HPDE6-E6E7 (cell line): Measurements from ENCODE around the gene UBE4B.
"Not testable (repeated sequence)": the region's sequence is repeated elsewhere in the genome, so short reads cannot be mapped to it uniquely, and the experiment has no call there.

ENCODE experiments used
- DNase-seq: peaks from one replicate; pipeline ENCODE4 v3.0.0; 2011; ENCODE audit warnings: missing footprints; ENCODE audit errors: extremely low spot score

The UBE4B gene

DNA sequence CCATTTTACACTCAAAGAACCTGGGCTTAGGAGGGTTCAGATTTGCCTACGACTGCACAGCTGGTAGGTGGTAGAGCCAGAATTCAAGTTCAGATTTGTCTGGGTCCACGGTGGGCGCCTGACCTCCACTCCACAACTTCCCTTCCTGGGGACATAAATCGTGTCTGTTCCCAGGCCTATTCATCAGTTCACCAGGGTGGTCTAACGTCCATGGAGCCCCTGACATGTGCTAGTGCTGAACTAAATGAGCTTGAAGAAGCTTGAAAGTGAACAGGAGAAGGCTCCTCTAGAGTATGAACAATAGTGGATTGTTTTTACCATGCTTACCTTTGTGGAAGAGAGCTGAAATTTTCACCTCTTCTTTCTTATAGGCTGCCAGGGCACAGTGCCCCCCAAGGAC is 145.1 kb downstream of the UBE4B start:
- no peak for DNase-seq

DNA sequence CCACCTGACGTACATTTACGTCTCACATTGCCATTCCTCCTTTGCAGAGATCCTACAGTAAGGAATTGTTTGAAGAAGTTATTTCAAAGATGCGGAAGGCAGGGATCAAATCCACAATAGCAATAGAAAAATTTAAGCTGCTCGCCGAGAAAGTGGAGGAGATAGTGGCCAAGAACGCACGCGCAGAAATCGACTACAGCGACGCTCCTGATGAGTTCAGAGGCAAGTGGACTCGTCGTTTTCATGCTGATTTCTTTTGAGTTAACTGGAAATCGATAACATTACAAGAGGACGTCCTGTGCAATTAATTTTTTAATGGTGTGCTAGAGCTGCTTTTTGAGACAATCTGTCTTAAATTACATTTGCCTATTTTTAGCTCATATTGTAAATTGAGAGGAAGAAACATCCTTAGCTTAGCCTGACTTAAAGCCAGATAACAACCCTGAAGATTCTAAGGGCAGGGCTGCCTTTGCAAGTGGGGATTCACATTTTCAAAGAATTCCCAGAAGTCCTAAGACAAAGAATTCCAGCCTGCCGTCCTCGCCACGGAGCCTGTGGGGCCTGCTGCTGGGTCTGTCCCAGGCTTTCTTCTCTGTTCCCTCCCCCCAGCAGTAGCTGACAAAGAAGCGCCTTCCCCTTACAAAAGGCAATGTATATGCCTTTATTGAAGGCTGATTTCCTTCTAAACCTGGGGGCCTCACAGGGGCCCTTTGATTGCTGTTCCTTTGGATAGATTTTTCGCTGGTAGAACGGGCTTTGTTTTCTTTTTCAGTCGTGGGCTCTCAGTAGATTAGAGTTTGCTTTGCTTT is 146.0 kb downstream of the UBE4B start:
- DNase-seq, result no peak

DNA sequence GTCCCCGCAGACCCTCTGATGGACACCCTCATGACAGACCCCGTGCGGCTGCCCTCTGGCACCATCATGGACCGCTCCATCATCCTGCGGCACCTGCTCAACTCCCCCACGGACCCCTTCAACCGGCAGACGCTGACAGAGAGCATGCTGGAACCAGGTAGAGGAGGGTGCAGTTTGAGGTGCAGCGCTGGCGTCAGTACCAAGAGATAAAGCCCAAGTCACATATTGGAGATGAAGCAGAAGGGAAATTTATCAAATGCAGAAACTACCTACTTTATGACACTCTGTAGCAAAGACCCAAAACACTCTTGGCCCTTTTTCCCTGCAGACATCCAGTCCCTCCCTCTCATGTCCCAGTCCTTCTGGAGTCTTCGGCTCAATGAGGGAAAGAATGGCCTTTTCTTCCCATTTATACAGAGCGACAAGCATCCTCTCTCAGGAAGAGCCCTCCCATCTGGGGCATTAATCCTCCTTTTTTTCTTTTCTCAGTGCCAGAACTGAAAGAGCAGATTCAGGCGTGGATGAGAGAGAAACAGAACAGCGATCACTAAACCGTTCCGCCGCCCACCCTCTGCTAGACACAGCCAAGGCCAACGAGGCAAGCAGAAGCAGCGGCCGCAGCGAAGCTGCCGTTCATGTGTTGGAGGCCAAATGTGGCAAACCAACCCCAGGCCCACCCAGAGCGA is 146.8 kb downstream of the UBE4B start:
- no peak for DNase-seq

DNA sequence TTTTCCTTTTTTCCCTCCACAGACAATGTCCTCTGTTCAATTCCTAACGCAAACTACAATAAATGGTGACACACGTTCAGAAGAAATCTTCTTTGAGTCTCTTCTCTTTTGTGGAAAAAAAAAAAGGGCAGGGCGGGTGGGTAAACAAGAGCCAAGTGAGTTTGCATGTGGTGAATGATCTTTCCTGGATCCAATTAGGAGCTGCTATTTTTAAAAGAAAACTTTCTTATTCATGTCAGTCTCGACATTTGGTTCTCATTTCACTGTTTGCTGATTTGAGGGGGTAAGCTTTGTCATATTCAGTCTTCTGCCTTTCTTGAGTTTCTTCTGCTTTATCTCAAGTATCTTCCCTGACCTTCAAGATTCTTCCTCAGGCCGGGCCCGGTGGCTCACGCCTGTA is 148.4 kb downstream of the UBE4B start:
- DNase-seq, result no peak

DNA sequence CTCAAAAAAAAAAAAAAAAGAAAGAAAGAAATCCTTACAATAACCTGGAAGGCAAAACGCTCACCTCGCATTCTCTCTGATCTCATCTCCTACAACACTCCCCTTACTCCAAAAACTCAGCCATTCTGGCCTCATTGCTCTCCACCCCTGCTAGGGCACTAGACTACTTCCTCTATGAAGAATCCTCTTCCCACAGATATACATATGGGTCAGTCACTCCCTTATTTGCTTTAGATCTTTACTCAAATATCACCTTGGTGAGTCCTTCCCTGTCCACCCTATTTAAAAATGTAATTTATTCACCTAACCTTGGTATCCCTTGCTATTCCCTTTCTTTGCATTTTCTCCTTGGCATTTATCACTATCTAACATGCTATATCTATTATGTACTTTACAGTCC is 153.0 kb downstream of the UBE4B start:
- no peak for DNase-seq

DNA sequence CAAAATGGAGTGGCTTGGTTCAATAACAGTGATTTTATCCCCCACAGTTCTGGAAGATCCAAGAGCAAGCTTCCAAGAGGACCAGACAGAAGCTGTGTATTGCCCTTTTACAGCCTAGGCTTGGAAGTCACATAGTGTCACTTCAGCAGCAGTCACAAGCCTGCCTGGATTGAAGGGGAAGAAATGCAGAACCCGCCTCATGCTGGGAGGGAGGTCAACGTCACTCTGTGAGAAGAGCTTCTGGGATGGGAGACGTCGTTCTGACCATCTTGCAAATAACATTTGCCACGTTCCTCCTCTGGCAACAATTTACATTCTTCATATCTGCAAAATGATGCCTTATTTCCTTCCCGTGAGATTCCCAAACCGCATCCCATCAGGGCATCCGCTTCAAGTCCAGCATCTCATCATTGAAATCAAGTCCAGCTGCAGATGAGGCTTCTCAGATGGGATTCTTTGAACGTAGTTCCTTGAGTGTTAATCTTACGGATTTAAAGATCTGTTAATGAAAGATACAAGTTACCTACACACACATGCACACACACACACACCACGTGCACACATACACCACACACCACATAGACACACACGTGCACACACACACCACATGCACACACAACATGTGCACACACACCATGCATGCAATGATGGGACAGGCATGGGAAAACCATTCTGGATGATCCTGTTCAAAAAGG is 153.7 kb downstream of the UBE4B start:
- no peak for DNase-seq

DNA sequence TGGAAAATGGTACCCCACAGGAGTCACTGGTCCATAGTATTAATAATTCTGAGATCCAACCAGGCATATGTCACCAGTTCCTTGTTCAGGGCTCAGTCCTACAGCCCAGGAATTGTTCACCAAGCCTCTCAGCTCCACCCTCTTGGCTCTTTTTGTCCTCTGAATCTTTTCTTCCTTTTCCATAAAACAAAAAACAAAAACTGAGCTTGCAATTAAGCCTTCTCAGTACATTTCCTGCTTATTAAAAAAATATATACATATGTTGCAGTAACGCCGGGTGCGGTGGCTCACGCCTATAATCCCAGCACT is 154.2 kb downstream of the UBE4B start:
- DNase-seq, result no peak

DNA sequence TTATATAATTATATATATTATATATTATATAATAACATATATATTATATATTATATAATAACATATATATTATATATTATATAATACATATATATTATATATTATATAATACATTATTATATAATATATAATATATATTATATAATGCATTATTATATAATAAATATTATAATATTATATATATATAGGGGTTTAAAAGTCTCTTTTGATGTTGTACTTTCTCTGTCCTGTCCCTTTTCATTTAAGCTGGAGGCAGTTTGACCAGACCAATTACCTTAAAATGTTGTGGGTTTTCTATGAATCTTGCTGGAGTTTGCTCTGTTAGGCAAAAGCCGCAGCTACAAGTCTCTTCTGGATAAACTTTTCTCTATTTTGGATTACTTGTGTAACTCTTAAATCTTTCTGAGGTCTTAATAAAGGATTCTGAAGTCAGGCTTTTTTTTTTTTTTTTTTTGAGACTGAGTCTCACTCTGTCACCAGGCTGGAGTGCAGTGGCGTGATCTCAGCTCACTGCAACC is 155.4 kb downstream of the UBE4B start:
- no peak for DNase-seq

DNA sequence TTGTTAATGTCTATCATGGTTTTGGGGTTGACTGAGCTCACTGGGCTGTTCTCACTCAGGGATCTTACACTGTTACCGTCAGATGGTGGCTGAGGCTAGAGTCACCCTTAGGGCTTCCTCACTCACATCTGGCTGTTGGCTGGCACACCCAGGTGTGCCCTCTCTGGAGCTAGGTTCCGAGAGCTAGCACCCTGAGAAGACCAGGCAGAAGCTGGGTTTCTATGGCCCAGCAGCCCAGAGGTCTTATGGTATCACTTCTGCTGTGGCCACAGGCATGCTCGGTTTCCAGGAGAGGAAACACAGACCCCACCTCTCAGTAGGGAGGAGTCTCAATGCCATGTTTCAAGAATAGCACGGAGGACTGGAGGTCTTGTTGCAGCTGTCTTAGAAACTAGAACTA is 156.9 kb downstream of the UBE4B start:
- no peak for DNase-seq

DNA sequence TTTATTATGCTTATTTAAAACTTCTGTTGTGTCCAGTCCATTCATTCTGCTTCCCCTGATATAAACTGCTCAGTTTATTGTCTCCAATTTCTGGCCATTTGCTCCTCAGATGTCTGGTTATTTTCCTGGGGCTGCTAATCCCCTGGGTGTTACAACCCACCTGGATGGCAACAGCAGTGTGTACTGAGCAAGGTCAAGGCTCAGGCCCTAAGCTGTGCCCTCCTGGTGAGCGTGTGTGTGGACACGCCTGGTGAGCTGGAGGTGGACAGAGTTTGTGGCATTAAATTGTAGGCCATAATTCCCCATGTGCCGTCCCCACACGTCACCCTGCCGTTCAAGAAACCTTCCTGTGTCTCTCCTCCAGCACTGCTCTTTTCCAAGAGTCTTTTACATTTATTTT is 159.5 kb downstream of the UBE4B start:
- no peak for DNase-seq

DNA sequence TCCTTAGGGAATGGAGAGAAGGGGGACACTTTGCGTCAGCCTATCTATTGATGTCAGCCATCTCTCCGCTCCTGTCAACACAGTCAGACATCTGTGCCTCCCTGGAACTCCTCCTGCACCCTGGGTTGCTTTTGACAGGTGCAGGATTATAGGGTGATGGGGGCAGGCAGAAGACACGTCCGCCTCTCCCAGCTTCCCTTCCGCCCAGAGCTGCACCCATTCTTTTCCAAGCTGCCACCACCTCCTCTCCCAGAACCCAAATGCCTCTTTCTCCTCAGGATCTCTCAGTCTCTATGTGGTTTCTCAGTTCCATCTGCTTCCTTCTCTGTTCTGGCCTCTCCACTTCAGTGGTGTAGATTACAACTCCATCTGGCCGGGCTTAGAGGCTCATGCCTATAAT is 160.5 kb downstream of the UBE4B start:
- DNase-seq, result no peak

DNA sequence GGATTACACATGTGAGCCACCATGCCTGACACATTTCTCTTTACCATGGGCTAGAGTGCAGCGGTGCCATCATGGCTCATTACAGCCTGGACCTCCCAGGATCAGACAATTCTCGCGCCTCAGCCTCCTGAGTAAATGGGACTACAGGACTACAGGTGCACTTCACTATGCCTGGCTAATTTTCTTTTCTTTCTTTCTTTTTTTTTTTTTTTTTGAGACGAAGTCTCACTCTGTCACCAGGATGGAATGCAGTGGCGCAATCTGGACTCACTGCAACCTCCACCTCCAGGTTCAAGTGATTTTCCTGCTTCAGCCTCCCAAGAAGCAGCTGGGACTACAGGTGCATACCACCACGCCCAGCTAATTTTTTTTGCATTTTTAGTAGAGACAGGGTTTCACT is 162.8 kb downstream of the UBE4B start:
- DNase-seq, result no peak

DNA sequence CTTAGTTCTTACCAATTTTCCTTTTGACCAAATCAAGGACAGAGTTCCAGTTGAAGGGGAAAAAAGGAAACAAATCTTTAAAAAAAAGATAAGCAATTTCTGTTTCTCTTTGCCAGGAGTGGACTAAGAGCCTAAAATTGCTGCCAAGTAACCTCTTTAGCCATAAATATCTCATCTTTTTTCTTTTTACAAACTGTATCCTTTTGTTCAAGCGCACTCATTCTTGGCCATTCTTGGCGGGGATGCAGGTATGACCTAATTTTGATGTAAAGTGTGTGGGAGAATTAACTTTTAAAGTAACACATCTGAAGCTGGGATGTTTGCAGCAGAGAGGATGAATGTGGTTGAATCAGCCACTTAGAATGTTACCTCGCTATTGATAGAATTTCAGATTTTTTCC is 164.2 kb downstream of the UBE4B start:
- no peak for DNase-seq

DNA sequence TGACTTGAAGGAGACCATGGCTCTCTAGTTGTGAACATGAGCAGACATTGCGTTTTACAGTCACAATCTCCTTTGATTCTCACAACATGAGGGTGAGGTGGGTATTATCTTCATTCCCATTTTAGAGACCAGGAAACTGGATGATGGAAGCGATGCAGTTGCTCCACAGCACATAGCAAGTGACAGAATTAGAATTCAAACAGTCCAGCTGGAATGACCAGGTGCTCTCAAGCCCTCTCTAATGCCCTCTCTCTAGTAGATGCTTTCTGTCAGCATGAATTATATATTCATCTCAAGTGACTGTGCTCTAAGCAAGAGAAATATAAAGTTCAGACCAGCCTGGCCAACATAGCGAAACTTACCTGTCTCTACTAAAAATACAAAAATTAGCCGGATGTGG is 167.9 kb downstream of the UBE4B start:
- no peak for DNase-seq

DNA sequence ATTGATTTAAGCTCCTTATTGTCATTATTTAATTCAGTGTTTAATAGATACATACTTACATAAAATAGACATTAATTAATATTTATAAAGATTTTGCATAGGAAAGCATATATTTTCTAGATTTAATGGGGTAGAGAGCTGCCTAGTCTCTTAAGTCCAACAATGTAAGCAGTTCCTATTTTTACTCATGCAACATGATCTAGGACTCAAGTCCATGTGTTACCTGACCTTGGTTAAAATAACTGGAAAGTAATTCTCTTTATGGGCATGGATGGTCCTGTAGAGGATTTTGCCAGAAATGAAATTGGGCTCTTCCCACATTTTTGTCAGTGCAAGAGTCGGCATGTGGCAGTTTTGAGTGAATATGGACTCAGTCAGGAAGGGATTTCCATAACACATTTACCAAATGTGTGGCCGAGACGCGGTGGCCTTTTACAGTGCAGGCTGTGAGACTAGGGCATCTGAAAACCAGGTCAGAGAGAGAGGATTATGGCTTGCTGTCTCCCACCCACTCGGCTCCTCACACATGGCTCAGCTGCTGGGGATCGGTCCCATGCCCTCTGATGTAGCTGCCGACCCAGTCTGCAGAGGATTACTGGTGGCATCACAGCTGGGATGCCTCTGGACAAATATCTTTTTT is 171.4 kb downstream of the UBE4B start:
- no peak for DNase-seq

DNA sequence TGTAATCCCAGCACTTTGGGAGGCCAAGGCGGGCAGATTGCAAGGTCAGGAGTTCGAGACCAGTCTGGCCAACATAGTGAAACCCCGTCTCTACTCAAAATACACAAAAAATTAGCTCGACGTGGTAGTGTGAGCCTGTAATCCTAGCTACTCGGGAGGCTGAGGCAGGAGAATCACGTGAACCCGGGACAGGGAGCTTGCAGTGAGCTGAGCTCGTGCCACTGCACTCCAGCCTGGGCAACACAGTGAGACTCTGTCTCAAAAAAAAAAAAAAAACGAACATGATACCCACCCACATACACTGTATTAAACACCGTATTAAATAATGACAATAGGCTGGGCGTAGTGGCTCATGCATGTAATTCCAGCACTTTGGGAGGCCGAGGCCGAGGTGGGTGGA is 172.4 kb downstream of the UBE4B start:
- DNase-seq, result not testable (repeated sequence)

DNA sequence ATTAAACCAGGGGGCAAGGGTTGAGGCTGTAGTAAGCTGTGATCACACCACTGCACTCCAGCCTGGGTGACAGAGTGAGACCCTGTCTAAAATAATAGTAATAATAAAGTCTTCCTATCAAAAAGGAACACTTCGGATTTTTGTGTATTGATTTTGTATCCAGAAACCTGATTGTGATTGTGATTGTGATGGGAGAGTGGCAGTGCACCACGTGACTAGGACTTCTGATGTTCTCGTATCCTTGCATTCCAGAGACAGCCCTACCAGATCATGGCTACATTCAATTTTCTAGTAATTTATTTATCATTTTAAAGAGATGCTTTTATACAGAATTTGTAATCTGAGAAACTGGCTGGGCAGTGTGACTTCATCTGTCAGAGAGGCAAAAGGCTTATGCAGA is 175.1 kb downstream of the UBE4B start:
- no peak for DNase-seq

DNA sequence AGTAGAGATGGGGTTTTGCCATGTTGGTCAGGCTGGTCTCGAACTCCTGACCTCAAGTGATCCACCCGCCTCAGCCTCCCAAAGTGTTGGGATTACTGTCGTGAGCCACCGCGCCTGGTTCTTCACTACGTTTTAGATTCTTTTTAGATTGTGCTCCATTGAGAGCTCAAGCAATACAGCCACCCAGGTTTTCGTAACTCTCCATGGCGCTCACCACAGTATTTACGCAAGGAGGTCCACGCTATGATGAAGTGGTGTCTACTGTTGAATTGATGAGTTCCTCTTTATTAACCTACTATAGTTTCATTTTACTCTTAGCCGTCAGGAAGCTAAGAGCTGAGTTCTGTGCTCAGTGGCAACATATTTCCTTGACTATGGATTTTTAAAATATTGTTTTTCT is 175.8 kb downstream of the UBE4B start:
- DNase-seq, result no peak

DNA sequence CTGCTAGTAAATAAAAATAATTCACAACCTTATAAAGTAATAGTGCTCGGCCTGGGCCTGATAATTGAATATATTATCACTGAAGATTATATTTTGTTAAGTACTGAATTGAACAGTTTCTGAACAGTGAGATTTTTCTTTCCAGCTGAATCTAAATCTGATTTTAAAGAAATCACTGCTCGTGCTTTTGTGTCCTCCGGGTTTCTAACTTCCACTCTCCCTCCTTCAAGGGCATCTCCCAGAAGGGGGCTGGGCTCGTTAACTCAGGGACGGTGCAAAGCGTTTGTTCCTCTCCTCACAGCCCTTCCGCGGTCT is 176.8 kb downstream of the UBE4B start:
- no peak for DNase-seq

DNA sequence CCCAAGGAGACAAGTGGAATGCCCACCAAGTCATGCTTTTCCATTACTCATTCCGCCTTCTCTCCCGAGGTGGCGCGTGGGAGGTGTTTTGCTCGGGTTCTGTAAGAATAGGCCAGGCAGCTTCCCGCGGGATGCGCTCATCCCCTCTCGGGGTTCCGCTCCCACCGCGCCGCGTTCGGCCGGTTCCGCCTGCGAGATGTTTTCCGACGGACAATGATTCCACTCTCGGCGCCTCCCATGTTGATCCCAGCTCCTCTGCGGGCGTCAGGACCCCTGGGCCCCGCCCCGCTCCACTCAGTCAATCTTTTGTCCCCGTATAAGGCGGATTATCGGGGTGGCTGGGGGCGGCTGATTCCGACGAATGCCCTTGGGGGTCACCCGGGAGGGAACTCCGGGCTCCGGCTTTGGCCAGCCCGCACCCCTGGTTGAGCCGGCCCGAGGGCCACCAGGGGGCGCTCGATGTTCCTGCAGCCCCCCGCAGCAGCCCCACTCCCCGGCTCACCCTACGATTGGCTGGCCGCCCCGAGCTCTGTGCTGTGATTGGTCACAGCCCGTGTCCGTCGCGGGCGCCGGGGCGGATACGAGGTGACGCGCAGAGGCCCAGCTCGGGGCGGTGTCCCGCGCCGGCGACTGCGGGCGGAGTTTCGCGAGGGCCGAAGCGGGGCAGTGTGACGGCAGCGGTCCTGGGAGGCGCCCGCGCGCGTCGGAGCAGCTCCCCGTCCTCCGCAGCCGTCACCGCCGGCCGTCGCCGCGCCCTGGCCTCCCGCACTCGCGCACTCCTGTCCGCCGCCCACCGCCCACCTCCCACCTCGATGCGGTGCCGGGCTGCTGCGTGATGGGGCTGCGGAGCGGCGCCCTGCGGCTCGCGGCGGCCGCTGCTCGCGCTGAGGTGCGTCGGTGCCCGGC is 177.4 kb downstream of the UBE4B start, which contains the start of gene KIF1B:
Gene KIF1B (plus strand): TSS at position 666 of the 906 bp plus-strand sequence. CDS start 21,759 bp downstream, outside the sequence.
- DNase-seq, result peak; percentile 99
